OCI-LY1 (cell line): ENCODE results near the gene ALOX5AP.

Experiments
- CTCF ChIP-seq: fragments of 200-600 bp; sonication (generic), shearing (Covaris generic); IDR thresholded peaks from 2 replicates; pipeline ENCODE4 v1.5.1; 2017; ENCODE audit warnings: mild to moderate bottlenecking, antibody characterized with exemption, low read length, moderate library complexity, mixed read lengths
- EZH2 ChIP-seq: fragments of 200-600 bp; sonication (generic), shearing (Covaris generic); IDR thresholded peaks from 2 replicates; pipeline ENCODE4 v1.8.0; 2017; ENCODE audit warnings: borderline replicate concordance, mixed run types, mild to moderate bottlenecking, antibody characterized with exemption, low read length, moderate library complexity, mixed read lengths

- TF ChIP-seq CTCF, result no peak
- no peak for TF ChIP-seq EZH2
Measured at GRCh38 chr13:30714629-30715371, 20.5 kb upstream of the ALOX5AP start.
